ENCODE data around the gene MAST2.
A peak's percentile ranks its signal among the peaks of the same experiment; 100 is the strongest.

The MAST2 gene

GRCh38 chr1:45793942-45794604, 9.3 kb upstream of the MAST2 start:
- no peak overlapping the region for H3K9ac ChIP-seq (ENCODE audit: low read depth, low read length, poor library complexity)
- no peak overlapping the region for H4K8ac ChIP-seq (ENCODE audit: low read depth, low read length)
- H3K23ac ChIP-seq (ENCODE audit: low read depth, low read length, poor library complexity) = no peak overlapping the region
- H3K18ac ChIP-seq (ENCODE audit: low read length) = peak overlapping the region; percentile 91
- H4K91ac ChIP-seq (ENCODE audit: low read depth, low read length, poor library complexity) = no peak overlapping the region
- H2BK12ac ChIP-seq (ENCODE audit: low read length) = no peak overlapping the region
- no peak overlapping the region for H2BK5ac ChIP-seq (ENCODE audit: low read length)
- H3K4me3 ChIP-seq (ENCODE audit: low read length in 2 of 2) = no peak overlapping the region
- no peak overlapping the region for H2AK5ac ChIP-seq (ENCODE audit: low read depth, low read length)
- no peak overlapping the region for H3K27ac ChIP-seq (replicated peaks; ENCODE audit: low read length)
- no peaks in the 10 kb centered on the region for H3K27me3 ChIP-seq (ENCODE audit: control insufficient read depth in 3 of 3, insufficient read depth in 3 of 3, low read depth in 1 of 3, low read length in 3 of 3)
- no peaks in the 10 kb centered on the region for H3K9me3 ChIP-seq (replicated peaks in 1 of 2; ENCODE audit: control insufficient read depth in 2 of 2, insufficient read depth in 1 of 2, low read depth in 1 of 2, low read length in 2 of 2)
- no peaks in the 10 kb centered on the region for H3K36me3 ChIP-seq (replicated peaks in 1 of 2; ENCODE audit: control insufficient read depth in 2 of 2, insufficient read depth in 2 of 2, low read length in 2 of 2)
- H3K4ac ChIP-seq (ENCODE audit: low read length) = no peak overlapping the region
- H2AFZ ChIP-seq (ENCODE audit: low read length) = no peak overlapping the region
- WGBS, 2 donors (ENCODE audit: extremely low coverage in 2 of 2, insufficient read length in 2 of 2, insufficient replicate concordance in 1 of 2) = no CpG with 5 or more reads among the region's 7 CpGs
- H2BK120ac ChIP-seq (ENCODE audit: low read depth, low read length) = no peak overlapping the region
- no peaks in the 10 kb centered on the region for H3K79me1 ChIP-seq (ENCODE audit: low read depth, low read length)
- H3K4me2 ChIP-seq (ENCODE audit: insufficient read depth, low read length, poor library complexity, severe bottlenecking) = no peak overlapping the region
- H3K14ac ChIP-seq (ENCODE audit: low read length) = no peak overlapping the region
- no peak for DNase-seq (ENCODE audit: low spot score)
- no peak overlapping the region for H2BK15ac ChIP-seq (ENCODE audit: low read length)
- peaks cover 0 to 3% of the 10 kb centered on the region in 2 donors for H3K4me1 ChIP-seq (ENCODE audit: control insufficient read depth in 2 of 2, insufficient read depth in 1 of 2, low read depth in 1 of 2, low read length in 2 of 2)

GRCh38 chr1:45796381-45796780, 7.0 kb upstream of the MAST2 start:
- H2AFZ ChIP-seq (ENCODE audit: low read length) = peak overlapping the region; percentile 73
- H3K4me1 ChIP-seq (ENCODE audit: control insufficient read depth in 2 of 2, insufficient read depth in 1 of 2, low read depth in 1 of 2, low read length in 2 of 2) = peaks cover 0 to 3% of the 10 kb centered on the region in 2 donors
- no peak for DNase-seq (ENCODE audit: low spot score)
- H2AK5ac ChIP-seq (ENCODE audit: low read depth, low read length) = no peak overlapping the region
- H3K27ac ChIP-seq (replicated peaks; ENCODE audit: low read length) = no peak overlapping the region
- H2BK120ac ChIP-seq (ENCODE audit: low read depth, low read length) = no peak overlapping the region
- no peak overlapping the region for H3K4ac ChIP-seq (ENCODE audit: low read length)
- no peaks in the 10 kb centered on the region for H3K36me3 ChIP-seq (replicated peaks in 1 of 2; ENCODE audit: control insufficient read depth in 2 of 2, insufficient read depth in 2 of 2, low read length in 2 of 2)
- H3K9me3 ChIP-seq (replicated peaks in 1 of 2; ENCODE audit: control insufficient read depth in 2 of 2, insufficient read depth in 1 of 2, low read depth in 1 of 2, low read length in 2 of 2) = no peaks in the 10 kb centered on the region
- H3K79me1 ChIP-seq (ENCODE audit: low read depth, low read length) = no peaks in the 10 kb centered on the region
- H2BK12ac ChIP-seq (ENCODE audit: low read length) = no peak overlapping the region
- H3K18ac ChIP-seq (ENCODE audit: low read length) = no peak overlapping the region
- H3K9ac ChIP-seq (ENCODE audit: low read depth, low read length, poor library complexity) = no peak overlapping the region
- no peak overlapping the region for H2BK15ac ChIP-seq (ENCODE audit: low read length)
- no peak overlapping the region for H3K4me2 ChIP-seq (ENCODE audit: insufficient read depth, low read length, poor library complexity, severe bottlenecking)
- no peak overlapping the region for H2BK5ac ChIP-seq (ENCODE audit: low read length)
- no peak overlapping the region for H3K14ac ChIP-seq (ENCODE audit: low read length)
- no peak overlapping the region for H4K8ac ChIP-seq (ENCODE audit: low read depth, low read length)
- no peak overlapping the region for H3K23ac ChIP-seq (ENCODE audit: low read depth, low read length, poor library complexity)
- WGBS, 2 donors (ENCODE audit: extremely low coverage in 2 of 2, insufficient read length in 2 of 2, insufficient replicate concordance in 1 of 2) = no CpG with 5 or more reads among the region's 2 CpGs
- peaks cover 0 to 3% (median 0%) of the 10 kb centered on the region in 3 experiments for H3K27me3 ChIP-seq (ENCODE audit: control insufficient read depth in 3 of 3, insufficient read depth in 3 of 3, low read depth in 1 of 3, low read length in 3 of 3)
- no peak overlapping the region for H3K4me3 ChIP-seq (ENCODE audit: low read length in 2 of 2)
- H4K91ac ChIP-seq (ENCODE audit: low read depth, low read length, poor library complexity) = no peak overlapping the region

- H2AK5ac ChIP-seq (ENCODE audit: low read depth, low read length) = no peak overlapping the region
- H3K14ac ChIP-seq (ENCODE audit: low read length) = no peak overlapping the region
- H3K27ac ChIP-seq (replicated peaks; ENCODE audit: low read length) = no peak overlapping the region
- no peak overlapping the region for H3K18ac ChIP-seq (ENCODE audit: low read length)
- no peak overlapping the region for H2BK15ac ChIP-seq (ENCODE audit: low read length)
- no peak overlapping the region for H4K8ac ChIP-seq (ENCODE audit: low read depth, low read length)
- H3K9me3 ChIP-seq (replicated peaks in 1 of 2; ENCODE audit: control insufficient read depth in 2 of 2, insufficient read depth in 1 of 2, low read depth in 1 of 2, low read length in 2 of 2) = no peaks in the 10 kb centered on the region
- H2AFZ ChIP-seq (ENCODE audit: low read length) = peak overlapping the region; percentile 73
- H3K23ac ChIP-seq (ENCODE audit: low read depth, low read length, poor library complexity) = no peak overlapping the region
- H4K91ac ChIP-seq (ENCODE audit: low read depth, low read length, poor library complexity) = no peak overlapping the region
- no peaks in the 10 kb centered on the region for H3K36me3 ChIP-seq (replicated peaks in 1 of 2; ENCODE audit: control insufficient read depth in 2 of 2, insufficient read depth in 2 of 2, low read length in 2 of 2)
- no peak overlapping the region for H2BK120ac ChIP-seq (ENCODE audit: low read depth, low read length)
- no peak overlapping the region for H3K4me2 ChIP-seq (ENCODE audit: insufficient read depth, low read length, poor library complexity, severe bottlenecking)
- WGBS, 2 donors (ENCODE audit: extremely low coverage in 2 of 2, insufficient read length in 2 of 2, insufficient replicate concordance in 1 of 2) = no CpG with 5 or more reads among the region's 9 CpGs
- peak; percentile 38 for DNase-seq (ENCODE audit: low spot score)
- no peak overlapping the region for H3K4ac ChIP-seq (ENCODE audit: low read length)
- H2BK5ac ChIP-seq (ENCODE audit: low read length) = no peak overlapping the region
- H3K27me3 ChIP-seq (ENCODE audit: control insufficient read depth in 3 of 3, insufficient read depth in 3 of 3, low read depth in 1 of 3, low read length in 3 of 3) = peaks cover 0 to 3% (median 0%) of the 10 kb centered on the region in 3 experiments
- no peak overlapping the region for H3K9ac ChIP-seq (ENCODE audit: low read depth, low read length, poor library complexity)
- no peaks in the 10 kb centered on the region for H3K79me1 ChIP-seq (ENCODE audit: low read depth, low read length)
- peaks cover 0 to 3% of the 10 kb centered on the region in 2 donors for H3K4me1 ChIP-seq (ENCODE audit: control insufficient read depth in 2 of 2, insufficient read depth in 1 of 2, low read depth in 1 of 2, low read length in 2 of 2)
- H3K4me3 ChIP-seq (ENCODE audit: low read length in 2 of 2) = no peak overlapping the region
- H2BK12ac ChIP-seq (ENCODE audit: low read length) = no peak overlapping the region
Observed at GRCh38 chr1:45796946-45797345, 6.5 kb upstream of the MAST2 start.

- Histone ChIP-seq H3K14ac (ENCODE audit: low read length) (no peak overlapping the region), H2BK5ac (ENCODE audit: low read length) (no peak overlapping the region), H3K4me1 (ENCODE audit: control insufficient read depth in 2 of 2, insufficient read depth in 1 of 2, low read depth in 1 of 2, low read length in 2 of 2) (peaks cover 6 to 9% of the 10 kb centered on the region in 2 donors), H3K9me3 (replicated peaks in 1 of 2; ENCODE audit: control insufficient read depth in 2 of 2, insufficient read depth in 1 of 2, low read depth in 1 of 2, low read length in 2 of 2) (no peaks in the 10 kb centered on the region), H3K79me1 (ENCODE audit: low read depth, low read length) (no peaks in the 10 kb centered on the region), H4K91ac (ENCODE audit: low read depth, low read length, poor library complexity) (no peak overlapping the region), H3K23ac (ENCODE audit: low read depth, low read length, poor library complexity) (no peak overlapping the region), H3K18ac (ENCODE audit: low read length) (no peak overlapping the region), H4K8ac (ENCODE audit: low read depth, low read length) (no peak overlapping the region), H3K36me3 (replicated peaks in 1 of 2; ENCODE audit: control insufficient read depth in 2 of 2, insufficient read depth in 2 of 2, low read length in 2 of 2) (peaks cover 0 to 2% of the 10 kb centered on the region in 2 donors), H3K9ac (ENCODE audit: low read depth, low read length, poor library complexity) (no peak overlapping the region), H3K27ac (replicated peaks; ENCODE audit: low read length) (no peak overlapping the region), H2AK5ac (ENCODE audit: low read depth, low read length) (no peak overlapping the region), H3K27me3 (ENCODE audit: control insufficient read depth in 3 of 3, insufficient read depth in 3 of 3, low read depth in 1 of 3, low read length in 3 of 3) (peaks cover 0 to 3% (median 0%) of the 10 kb centered on the region in 3 experiments), H2BK120ac (ENCODE audit: low read depth, low read length) (no peak overlapping the region), H2BK15ac (ENCODE audit: low read length) (no peak overlapping the region), H3K4me3 (ENCODE audit: low read length in 2 of 2) (no peak overlapping the region), H3K4ac (ENCODE audit: low read length) (no peak overlapping the region), H2BK12ac (ENCODE audit: low read length) (no peak overlapping the region), H3K4me2 (ENCODE audit: insufficient read depth, low read length, poor library complexity, severe bottlenecking) (no peak overlapping the region), H2AFZ (ENCODE audit: low read length) (no peak overlapping the region)
- DNase-seq (ENCODE audit: low spot score) = no peak
- no CpG with 5 or more reads among the region's 4 CpGs for WGBS, 2 donors (ENCODE audit: extremely low coverage in 2 of 2, insufficient read length in 2 of 2, insufficient replicate concordance in 1 of 2)
Observed at GRCh38 chr1:45800899-45801298, 2.5 kb upstream of the MAST2 start.
